Stomach (tissue), 9 donors: ENCODE data around the gene CASS4. TPM values are rescaled to one million over a fixed set of nuclear protein-coding genes. Genes with fewer than 3 reads are reported as not detected.

Experiments used
- DNase-seq, 2 donors: peaks; one replicate each; pipeline versions ENCODE4 v3.0.0 to v3.0.0-alpha.2; 2013 to 2019
- H3K27ac ChIP-seq, 5 donors: fragments of 200-600 bp in 4 of 5; sonication (generic) in 4 of 5; one replicate each; pipeline ENCODE4 v1.5.1; 2013 to 2019; ENCODE audit warnings: mild to moderate bottlenecking in 1 of 5, moderate library complexity in 1 of 5
- H3K27me3 ChIP-seq, 3 donors: fragments of 200-600 bp; sonication (generic); one replicate each; pipeline ENCODE4 v1.5.1; 2017 to 2019; ENCODE audit warnings: mixed run types in 1 of 3
- H3K36me3 ChIP-seq, 4 donors: fragments of 200-600 bp; sonication (generic); 1 replicate in 3 of 4; 2 replicates in 1 of 4; pipeline ENCODE4 v1.5.1; 2016 to 2019
- H3K4me1 ChIP-seq, 4 donors: fragments of 200-600 bp; sonication (generic); one replicate each; pipeline ENCODE4 v1.5.1; 2016 to 2019
- H3K4me3 ChIP-seq, 4 donors: fragments of 200-600 bp; sonication (generic) in 3 of 4; one replicate each; pipeline ENCODE4 v1.5.1; 2016 to 2019; ENCODE audit warnings: mild to moderate bottlenecking in 1 of 4
- H3K9me3 ChIP-seq, 4 donors: fragments of 200-600 bp; sonication (generic); one replicate each; pipeline ENCODE4 v1.5.1; 2016 to 2019
- EP300 ChIP-seq: sonication (generic); formaldehyde crosslinking; IDR thresholded peaks from one replicate; pipeline ENCODE4 v1.6.1; 2017; ENCODE audit warnings: antibody characterized with exemption
- POLR2A ChIP-seq, 4 donors: fragments of 450-650 bp; IDR thresholded peaks; one replicate each; pipeline ENCODE4 v1.6.1; 2016; ENCODE audit warnings: antibody characterized with exemption in 4 of 4, control low read depth in 2 of 4, mild to moderate bottlenecking in 1 of 4, moderate library complexity in 1 of 4
- POLR2AphosphoS5 ChIP-seq, 3 donors: sonication (generic); formaldehyde crosslinking; IDR thresholded peaks; one replicate each; pipeline ENCODE4 v1.6.1; 2016; ENCODE audit warnings: antibody characterized with exemption in 3 of 3
- WGBS, 5 donors: extraction: QIAGEN DNeasy Blood & Tissue Kit in 3 of 5; methylation state at CpG; one replicate each; pipeline versions ENCODE4 v1.1.5 to v1.1.7; 2013 to 2018; 5-methylcytosine and 5-hydroxymethylcytosine counted together
- intact Hi-C: fragments of 100-400 bp; cut with DNase I; formaldehyde crosslinking; loops from one replicate; pipeline ENCODE4 v1.15.1; 2023; ENCODE audit warnings: low total_unique reads
- polyA plus RNA-seq, 3 donors: library from polyadenylated mRNA; stranded (reverse); fragments of 200-250 nt; gene quantifications; one replicate each; pipeline ENCODE4 v1.2.3, GENCODE V29; 2013
- total RNA-seq, 5 donors: library from RNA; depleted of rRNA; stranded (reverse); fragments of >200 nt; gene quantifications; one replicate each; pipeline versions ENCODE4 v1.1.0 to v1.2.3, GENCODE V29; 2014 to 2016
- TF ChIP-seq, protein P1 (sequence below), 7 experiments: fragments of 450-650 bp in 4 of 7; fragments of 200-600 bp in 3 of 7; sonication (generic) in 3 of 7; IDR thresholded peaks; one replicate each; pipeline ENCODE4 v1.5.1; 2016 to 2019; ENCODE audit warnings: antibody characterized with exemption in 7 of 7, control low read depth in 2 of 7, mild to moderate bottlenecking in 1 of 7
- donor health status: healthy with polysubstance abuse.
- donor health status: Bipolar disorder and iron deficiency.
- donor health status: healthy.

CASS4 gene
- total and polyA plus RNA-seq, 8 donors = 0.23 to 8.2 (median 1.6) TPM; not detected in 1

DNA sequence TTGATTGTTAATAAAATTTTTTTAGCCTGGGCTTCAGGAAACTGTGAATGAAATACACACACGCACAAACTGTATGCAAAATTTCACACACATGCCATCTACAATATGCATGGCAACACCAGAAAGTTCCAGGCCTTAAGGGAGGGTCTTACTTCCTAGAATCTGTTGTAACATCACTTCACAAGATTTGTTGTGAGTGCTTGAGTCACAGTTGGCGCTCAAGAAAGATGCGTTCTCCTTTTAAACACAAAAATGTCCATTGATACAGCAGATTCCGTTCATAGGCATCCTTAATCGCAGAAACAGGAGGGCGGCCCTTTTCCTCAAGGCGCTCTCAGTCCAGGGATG, 55.9 kb downstream of the CASS4 start:
- H3K27me3 ChIP-seq = no peaks in the 10 kb centered on the region
- no peak for DNase-seq
- H3K27ac ChIP-seq = peak overlapping the region; percentile 75 to 89 (median 87)
- H3K4me3 ChIP-seq = peak overlapping the region; percentile 60 to 79 (median 70)
- intact Hi-C loops = no loop called here
- 3 to 4% (median 3%) methylated on average over 7 of the region's 7 CpGs for WGBS, 5 donors
- no peaks in the 10 kb centered on the region for H3K9me3 ChIP-seq
- peaks cover 8 to 55% (median 29%) of the 10 kb centered on the region in 4 donors for H3K4me1 ChIP-seq
- peaks cover 3 to 11% (median 6%) of the 10 kb centered on the region in 4 donors for H3K36me3 ChIP-seq
- TF ChIP-seq, protein P1, sequence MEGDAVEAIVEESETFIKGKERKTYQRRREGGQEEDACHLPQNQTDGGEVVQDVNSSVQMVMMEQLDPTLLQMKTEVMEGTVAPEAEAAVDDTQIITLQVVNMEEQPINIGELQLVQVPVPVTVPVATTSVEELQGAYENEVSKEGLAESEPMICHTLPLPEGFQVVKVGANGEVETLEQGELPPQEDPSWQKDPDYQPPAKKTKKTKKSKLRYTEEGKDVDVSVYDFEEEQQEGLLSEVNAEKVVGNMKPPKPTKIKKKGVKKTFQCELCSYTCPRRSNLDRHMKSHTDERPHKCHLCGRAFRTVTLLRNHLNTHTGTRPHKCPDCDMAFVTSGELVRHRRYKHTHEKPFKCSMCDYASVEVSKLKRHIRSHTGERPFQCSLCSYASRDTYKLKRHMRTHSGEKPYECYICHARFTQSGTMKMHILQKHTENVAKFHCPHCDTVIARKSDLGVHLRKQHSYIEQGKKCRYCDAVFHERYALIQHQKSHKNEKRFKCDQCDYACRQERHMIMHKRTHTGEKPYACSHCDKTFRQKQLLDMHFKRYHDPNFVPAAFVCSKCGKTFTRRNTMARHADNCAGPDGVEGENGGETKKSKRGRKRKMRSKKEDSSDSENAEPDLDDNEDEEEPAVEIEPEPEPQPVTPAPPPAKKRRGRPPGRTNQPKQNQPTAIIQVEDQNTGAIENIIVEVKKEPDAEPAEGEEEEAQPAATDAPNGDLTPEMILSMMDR (IDR thresholded peaks at IDR 0.05) = no peak
- TF ChIP-seq EP300 (no peak), POLR2A (IDR thresholded peaks at IDR 0.05) (no peak), POLR2AphosphoS5 (IDR thresholded peaks at IDR 0.05) (no peak)

DNA sequence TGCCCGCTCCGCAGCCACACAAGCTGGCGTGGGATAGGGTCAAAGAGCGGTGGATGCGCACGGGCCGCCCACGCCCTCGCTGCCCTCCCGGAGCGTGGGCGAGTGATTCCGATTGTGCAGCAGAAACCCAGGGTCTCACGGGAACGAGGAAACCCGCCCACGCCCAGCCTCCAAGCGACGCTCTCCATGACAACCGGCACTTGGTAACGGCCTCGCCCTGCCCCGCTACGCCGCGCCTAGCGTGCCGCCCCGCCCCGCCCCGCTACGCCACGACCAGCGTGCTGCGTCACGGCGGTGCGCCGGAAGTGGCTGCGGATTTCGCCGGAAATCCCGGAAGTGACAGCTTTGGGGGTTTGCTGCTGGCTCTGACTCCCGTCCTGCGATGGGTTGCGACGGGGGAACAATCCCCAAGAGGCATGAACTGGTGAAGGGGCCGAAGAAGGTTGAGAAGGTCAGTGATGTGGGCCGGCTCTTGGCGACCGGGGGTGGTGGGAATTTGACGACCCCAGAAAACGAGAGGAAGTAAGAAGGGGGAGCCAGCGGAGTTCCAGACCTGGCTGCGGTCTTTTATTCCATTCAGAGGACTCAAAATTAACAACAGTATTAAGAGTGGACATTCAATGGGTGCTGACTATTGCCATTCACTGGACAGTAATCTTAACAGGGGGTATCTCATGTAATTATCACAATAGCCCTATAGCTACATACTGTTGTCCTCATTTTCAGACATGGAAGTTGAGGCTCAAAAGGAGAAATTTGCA, 56.4 kb downstream of the CASS4 start, which contains the start of gene RTF2:
RTF2 (plus strand) TSS at position 312 of the 761 bp plus-strand sequence; CDS start at position 383, 71 bp downstream.
- peak; percentile 94 to 99 for DNase-seq
- Histone ChIP-seq H3K36me3 (peaks cover 8 to 17% (median 12%) of the 10 kb centered on the region in 4 donors), H3K27me3 (no peaks in the 10 kb centered on the region), H3K4me1 (peaks cover 8 to 50% (median 29%) of the 10 kb centered on the region in 4 donors), H3K9me3 (no peaks in the 10 kb centered on the region), H3K27ac (peak within 1 kb of the TSS; percentile 75 to 89 (median 87)), H3K4me3 (peak within 1 kb of the TSS; percentile 60 to 79 (median 70))
- intact Hi-C loops = no loop called here
- TF ChIP-seq POLR2AphosphoS5 (IDR thresholded peaks at IDR 0.05) (peak; percentile 83 to 98 (median 90)), POLR2A (IDR thresholded peaks at IDR 0.05) (no peak), EP300 (no peak)
- TF ChIP-seq, protein P1 (IDR thresholded peaks at IDR 0.05) = no peak
- 0 to 1% (median 0%) methylated on average over 25 to 55 of the region's 55 CpGs for WGBS, 5 donors

DNA sequence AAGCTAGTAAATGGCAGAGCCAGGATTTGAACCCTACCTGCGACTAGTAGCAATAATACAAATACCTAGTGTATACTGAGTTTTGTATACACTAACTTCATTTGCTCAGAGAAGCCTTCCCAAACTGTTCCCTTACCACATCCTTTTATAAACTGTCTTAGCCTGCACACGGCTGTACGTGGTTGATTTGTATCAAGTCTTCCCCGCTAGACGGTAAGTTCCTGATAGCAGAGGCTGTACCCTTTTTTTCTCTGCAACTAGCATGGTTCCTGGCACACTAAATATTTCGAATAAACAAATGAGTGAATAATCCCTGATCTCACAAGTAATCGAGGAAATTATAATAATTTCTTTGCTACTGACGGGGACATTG, 57.0 kb downstream of the CASS4 start:
- Histone ChIP-seq H3K9me3 (no peaks in the 10 kb centered on the region), H3K27ac (peak overlapping the region in 4 of 5 donors; percentile 86 to 89 (median 88)), H3K4me3 (peak overlapping the region; percentile 60 to 79 (median 70)), H3K4me1 (peaks cover 8 to 46% (median 29%) of the 10 kb centered on the region in 4 donors), H3K36me3 (peaks cover 14 to 23% (median 17%) of the 10 kb centered on the region in 4 donors), H3K27me3 (no peaks in the 10 kb centered on the region)
- WGBS, 5 donors = 19 to 24% (median 21%) methylated on average over 8 of the region's 8 CpGs
- TF ChIP-seq EP300 = no peak
- TF ChIP-seq, protein P1 (IDR thresholded peaks at IDR 0.05) = no peak
- TF ChIP-seq POLR2A (IDR thresholded peaks at IDR 0.05) = no peak
- TF ChIP-seq POLR2AphosphoS5 (IDR thresholded peaks at IDR 0.05) = no peak
- no peak for DNase-seq
- intact Hi-C loops = no loop called here

DNA sequence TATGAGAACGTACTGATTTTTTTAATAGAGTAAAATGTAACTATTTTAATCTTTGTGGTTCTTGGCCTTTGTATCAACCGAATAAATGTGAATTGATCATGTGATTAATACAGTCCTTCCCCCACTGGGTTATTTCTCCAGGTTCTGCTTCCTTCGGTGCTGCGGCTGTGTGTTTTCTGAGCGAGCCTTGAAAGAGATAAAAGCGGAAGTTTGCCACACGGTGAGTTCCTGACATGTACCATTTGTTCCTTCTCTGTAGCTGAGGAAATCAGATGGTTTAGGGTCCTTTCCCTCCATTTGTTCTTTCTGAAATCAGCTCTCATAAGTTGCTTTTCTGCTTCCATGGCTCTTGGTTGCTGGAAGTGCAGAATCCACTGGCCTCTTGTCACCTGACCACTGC, 71.9 kb downstream of the CASS4 start:
- TF ChIP-seq POLR2A (IDR thresholded peaks at IDR 0.05) (no peak), EP300 (no peak), POLR2AphosphoS5 (IDR thresholded peaks at IDR 0.05) (no peak)
- TF ChIP-seq, protein P1 (IDR thresholded peaks at IDR 0.05) = no peak
- H3K36me3 ChIP-seq = peaks cover 36 to 97% (median 95%) of the 10 kb centered on the region in 4 donors
- H3K4me3 ChIP-seq = no peak overlapping the region
- 77 to 87% (median 84%) methylated on average over 7 of the region's 7 CpGs for WGBS, 5 donors
- no peaks in the 10 kb centered on the region for H3K4me1 ChIP-seq
- peak overlapping the region in 2 of 5 donors; percentile 16 to 59 for H3K27ac ChIP-seq
- no peaks in the 10 kb centered on the region for H3K27me3 ChIP-seq
- H3K9me3 ChIP-seq = no peaks in the 10 kb centered on the region
- DNase-seq = peak in 1 of 2 donors; percentile 12
- intact Hi-C loops = no loop called here
